GM12874 (cell line): ENCODE measurements around the gene SREBF1.

Source experiments
- CTCF ChIP-seq: IDR thresholded peaks from 2 replicates; pipeline ENCODE4 v1.5.1; 2011; ENCODE audit warnings: low read depth, mild to moderate bottlenecking, control low read depth, low read length, moderate library complexity; ENCODE audit not compliant: insufficient read depth

The SREBF1 gene

GRCh38 chr17:17856386-17856785 is 19.6 kb upstream of the SREBF1 start:
- no peak for TF ChIP-seq CTCF

- TF ChIP-seq CTCF: no peak
These were observed 19.2 kb upstream of the SREBF1 start for GRCh38 chr17:17855976-17856375.

- no peak for TF ChIP-seq CTCF
These were observed 17.1 kb upstream of the SREBF1 start for GRCh38 chr17:17853811-17854447.

GRCh38 chr17:17852930-17853329 is 16.1 kb upstream of the SREBF1 start:
- TF ChIP-seq CTCF: no peak

GRCh38 chr17:17851103-17852002 is 14.6 kb upstream of the SREBF1 start:
- no peak for TF ChIP-seq CTCF

GRCh38 chr17:17849845-17850373 is 13.1 kb upstream of the SREBF1 start:
- TF ChIP-seq CTCF: peak; percentile 42; the same call in 1 of the 2 replicates

- no peak for TF ChIP-seq CTCF
These were observed 12.5 kb upstream of the SREBF1 start for GRCh38 chr17:17849147-17849820.
